Measurements from ENCODE around the gene WWOX. TPM values are rescaled to one million over a fixed set of nuclear protein-coding genes. Genes with fewer than 3 reads are reported as not detected.

WWOX gene
- total RNA-seq, 2 donors from 2014 or later, result 33.8 to 82.5 TPM

GRCh38 chr16:78638371-78638770 is 538.9 kb downstream of the WWOX start:
- H3K27ac ChIP-seq, result no peak overlapping the region
- no peaks in the 10 kb centered on the region for H3K36me3 ChIP-seq
- H3K9me3 ChIP-seq, result no peaks in the 10 kb centered on the region
- no peak for TF ChIP-seq CTCF (IDR thresholded peaks at IDR 0.05)
- no peak overlapping the region for H3K4me3 ChIP-seq
- ATAC-seq (ENCODE audit: insufficient number of reproducible peaks, low FRiP score, low read depth) (no peak), DNase-seq (ENCODE audit: low spot score) (no peak)
- H3K27me3 ChIP-seq (replicated peaks; ENCODE audit: insufficient read depth), result no peaks in the 10 kb centered on the region
- no peaks in the 10 kb centered on the region for H3K4me1 ChIP-seq (ENCODE audit: control insufficient read depth in 1 of 2, low read depth in 2 of 2)

- Histone ChIP-seq H3K9me3 (no peaks in the 10 kb centered on the region), H3K27ac (no peak overlapping the region), H3K27me3 (replicated peaks; ENCODE audit: insufficient read depth) (no peaks in the 10 kb centered on the region), H3K4me1 (ENCODE audit: control insufficient read depth in 1 of 2, low read depth in 2 of 2) (no peaks in the 10 kb centered on the region), H3K4me3 (no peak overlapping the region), H3K36me3 (no peaks in the 10 kb centered on the region)
- ATAC-seq (ENCODE audit: insufficient number of reproducible peaks, low FRiP score, low read depth), result no peak
- no peak for TF ChIP-seq CTCF (IDR thresholded peaks at IDR 0.05)
- DNase-seq (ENCODE audit: low spot score), result no peak
Observed at GRCh38 chr16:78639775-78640174, 540.3 kb downstream of the WWOX start.

- Histone ChIP-seq H3K4me1 (ENCODE audit: control insufficient read depth in 1 of 2, low read depth in 2 of 2) (no peaks in the 10 kb centered on the region), H3K4me3 (no peak overlapping the region), H3K36me3 (no peaks in the 10 kb centered on the region), H3K27ac (no peak overlapping the region), H3K27me3 (replicated peaks; ENCODE audit: insufficient read depth) (no peaks in the 10 kb centered on the region), H3K9me3 (no peaks in the 10 kb centered on the region)
- no peak for DNase-seq (ENCODE audit: low spot score)
- ATAC-seq (ENCODE audit: insufficient number of reproducible peaks, low FRiP score, low read depth), result no peak
- TF ChIP-seq CTCF (IDR thresholded peaks at IDR 0.05), result no peak
Observed at GRCh38 chr16:78640886-78641285, 541.4 kb downstream of the WWOX start.

- ATAC-seq (ENCODE audit: insufficient number of reproducible peaks, low FRiP score, low read depth) (no peak), DNase-seq (ENCODE audit: low spot score) (no peak)
- Histone ChIP-seq H3K4me1 (ENCODE audit: control insufficient read depth in 1 of 2, low read depth in 2 of 2) (no peaks in the 10 kb centered on the region), H3K4me3 (no peak overlapping the region), H3K9me3 (no peaks in the 10 kb centered on the region), H3K27ac (no peak overlapping the region), H3K27me3 (replicated peaks; ENCODE audit: insufficient read depth) (no peaks in the 10 kb centered on the region), H3K36me3 (no peaks in the 10 kb centered on the region)
- no peak for TF ChIP-seq CTCF (IDR thresholded peaks at IDR 0.05)
Observed at GRCh38 chr16:78641433-78641832, 542.0 kb downstream of the WWOX start.

GRCh38 chr16:78642621-78643285 is 543.3 kb downstream of the WWOX start:
- TF ChIP-seq CTCF (IDR thresholded peaks at IDR 0.05), result no peak
- Histone ChIP-seq H3K27ac (no peak overlapping the region), H3K36me3 (no peaks in the 10 kb centered on the region), H3K4me1 (ENCODE audit: control insufficient read depth in 1 of 2, low read depth in 2 of 2) (peaks cover 0 to 7% of the 10 kb centered on the region in 2 donors), H3K4me3 (no peak overlapping the region), H3K27me3 (replicated peaks; ENCODE audit: insufficient read depth) (no peaks in the 10 kb centered on the region), H3K9me3 (no peaks in the 10 kb centered on the region)
- no peak for DNase-seq (ENCODE audit: low spot score)
- ATAC-seq (ENCODE audit: insufficient number of reproducible peaks, low FRiP score, low read depth), result no peak
